Measurements from ENCODE around the gene STX10.

- TF ChIP-seq, protein P1, sequence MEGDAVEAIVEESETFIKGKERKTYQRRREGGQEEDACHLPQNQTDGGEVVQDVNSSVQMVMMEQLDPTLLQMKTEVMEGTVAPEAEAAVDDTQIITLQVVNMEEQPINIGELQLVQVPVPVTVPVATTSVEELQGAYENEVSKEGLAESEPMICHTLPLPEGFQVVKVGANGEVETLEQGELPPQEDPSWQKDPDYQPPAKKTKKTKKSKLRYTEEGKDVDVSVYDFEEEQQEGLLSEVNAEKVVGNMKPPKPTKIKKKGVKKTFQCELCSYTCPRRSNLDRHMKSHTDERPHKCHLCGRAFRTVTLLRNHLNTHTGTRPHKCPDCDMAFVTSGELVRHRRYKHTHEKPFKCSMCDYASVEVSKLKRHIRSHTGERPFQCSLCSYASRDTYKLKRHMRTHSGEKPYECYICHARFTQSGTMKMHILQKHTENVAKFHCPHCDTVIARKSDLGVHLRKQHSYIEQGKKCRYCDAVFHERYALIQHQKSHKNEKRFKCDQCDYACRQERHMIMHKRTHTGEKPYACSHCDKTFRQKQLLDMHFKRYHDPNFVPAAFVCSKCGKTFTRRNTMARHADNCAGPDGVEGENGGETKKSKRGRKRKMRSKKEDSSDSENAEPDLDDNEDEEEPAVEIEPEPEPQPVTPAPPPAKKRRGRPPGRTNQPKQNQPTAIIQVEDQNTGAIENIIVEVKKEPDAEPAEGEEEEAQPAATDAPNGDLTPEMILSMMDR (conservative IDR thresholded peaks at IDR 0.05 in 1 of 2, IDR thresholded peaks at IDR 0.05 in 1 of 2; ENCODE audit: low read depth in 1 of 2, low read length in 2 of 2), result no peak
- no peak for TF ChIP-seq EZH2 (IDR thresholded peaks at IDR 0.05; ENCODE audit: low read length, missing control alignments)
Measured at GRCh38 chr19:13159713-13160112, 9.5 kb upstream of the STX10 start.

Measured in fibroblast of lung (primary cell).